ENCODE measurements around the gene STAG3.

DNA sequence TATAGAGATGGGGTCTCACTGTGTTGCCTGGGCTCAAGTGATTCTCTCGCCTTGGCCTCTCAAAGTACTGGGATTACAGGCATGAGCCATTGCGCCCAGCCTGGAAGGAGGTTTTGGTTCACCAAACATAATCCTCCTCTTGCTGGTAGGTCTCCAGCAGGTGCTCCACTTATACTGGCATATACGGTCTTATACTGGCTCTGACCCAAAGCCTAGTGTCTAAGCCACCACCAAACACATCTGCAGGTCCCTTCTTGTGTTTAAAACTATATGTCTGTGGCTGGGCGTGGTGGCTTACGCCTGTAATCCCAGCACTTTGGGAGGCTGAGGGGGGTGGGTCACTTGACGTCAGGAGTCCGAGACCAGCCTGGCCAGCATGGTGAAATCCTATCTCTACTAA, 45.6 kb upstream of the STAG3 start:
- TF ChIP-seq, protein P1, sequence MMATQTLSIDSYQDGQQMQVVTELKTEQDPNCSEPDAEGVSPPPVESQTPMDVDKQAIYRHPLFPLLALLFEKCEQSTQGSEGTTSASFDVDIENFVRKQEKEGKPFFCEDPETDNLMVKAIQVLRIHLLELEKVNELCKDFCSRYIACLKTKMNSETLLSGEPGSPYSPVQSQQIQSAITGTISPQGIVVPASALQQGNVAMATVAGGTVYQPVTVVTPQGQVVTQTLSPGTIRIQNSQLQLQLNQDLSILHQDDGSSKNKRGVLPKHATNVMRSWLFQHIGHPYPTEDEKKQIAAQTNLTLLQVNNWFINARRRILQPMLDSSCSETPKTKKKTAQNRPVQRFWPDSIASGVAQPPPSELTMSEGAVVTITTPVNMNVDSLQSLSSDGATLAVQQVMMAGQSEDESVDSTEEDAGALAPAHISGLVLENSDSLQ (IDR thresholded peaks at IDR 0.05) = no peak
- TF ChIP-seq TARDBP (IDR thresholded peaks at IDR 0.05) = no peak
- no peak for TF ChIP-seq LEF1 (IDR thresholded peaks at IDR 0.05; ENCODE audit: borderline replicate concordance)
- no peak for TF ChIP-seq SP1 (IDR thresholded peaks at IDR 0.05)
- TF ChIP-seq SUZ12 (IDR thresholded peaks at IDR 0.05) = no peak
